HCT116 (cell line): ENCODE data around the gene FLVCR2.

ENCODE experiments used
- CTCF ChIP-seq, 3 experiments: fragments of 200-600 bp in 1 of 3; sonication (generic) in 1 of 3; IDR thresholded peaks in 2 of 3; conservative IDR thresholded peaks in 1 of 3; 2 replicates each; pipeline ENCODE4 v1.5.1; 2012 to 2017; ENCODE audit warnings: low read depth in 2 of 3, low read length in 2 of 3, antibody characterized with exemption in 1 of 3, borderline replicate concordance in 1 of 3, control low read depth in 1 of 3, mild to moderate bottlenecking in 1 of 3, mixed read lengths in 1 of 3, mixed run types in 1 of 3, moderate library complexity in 1 of 3; ENCODE audit not compliant: insufficient read depth in 1 of 3
- EZH2 ChIP-seq: fragments of 200-600 bp; sonication (generic); IDR thresholded peaks from 2 replicates; pipeline ENCODE4 v1.6.1; 2017; ENCODE audit warnings: antibody characterized with exemption, mixed run types
- FOSL1 ChIP-seq: IDR thresholded peaks from 2 replicates; pipeline ENCODE4 v1.6.1; 2012; ENCODE audit warnings: low read depth
- POLR2A ChIP-seq: IDR thresholded peaks from 2 replicates; pipeline ENCODE4 v1.7.0; 2011; ENCODE audit warnings: borderline replicate concordance; ENCODE audit not compliant: insufficient read depth, insufficient read length; ENCODE audit errors: extremely low read depth

- TF ChIP-seq CTCF (IDR thresholded peaks at IDR 0.05 in 2 of 3, conservative IDR thresholded peaks at IDR 0.05 in 1 of 3; ENCODE audit: borderline replicate concordance in 1 of 3, insufficient read depth in 1 of 3, low read depth in 2 of 3, low read length in 2 of 3) (no peak), FOSL1 (no peak), POLR2A (no peak), EZH2 (no peak)
These were observed 69.8 kb downstream of the FLVCR2 start for GRCh38 chr14:75648066-75648838.
